Fibroblast of mammary gland (primary cell): ENCODE data around the gene FAM227B.
"Not testable (repeated sequence)": the region's sequence is repeated elsewhere in the genome, so short reads cannot be mapped to it uniquely, and the experiment has no call there.

Experiments used
- DNase-seq: peaks from one replicate; pipeline ENCODE4 v3.0.0-alpha.2; 2010; ENCODE audit warnings: low read depth
- H3K4me3 ChIP-seq: 2 replicates; pipeline ENCODE4 v1.5.1; 2011; ENCODE audit warnings: low read depth, mild to moderate bottlenecking, low read length, moderate library complexity; ENCODE audit not compliant: control insufficient read depth
- TF ChIP-seq, protein P1 (sequence below): conservative IDR thresholded peaks from 2 replicates; pipeline ENCODE4 v1.5.1; 2011; ENCODE audit warnings: low read depth, low read length, inconsistent platforms; ENCODE audit not compliant: control insufficient read depth, insufficient read depth

FAM227B gene

DNA sequence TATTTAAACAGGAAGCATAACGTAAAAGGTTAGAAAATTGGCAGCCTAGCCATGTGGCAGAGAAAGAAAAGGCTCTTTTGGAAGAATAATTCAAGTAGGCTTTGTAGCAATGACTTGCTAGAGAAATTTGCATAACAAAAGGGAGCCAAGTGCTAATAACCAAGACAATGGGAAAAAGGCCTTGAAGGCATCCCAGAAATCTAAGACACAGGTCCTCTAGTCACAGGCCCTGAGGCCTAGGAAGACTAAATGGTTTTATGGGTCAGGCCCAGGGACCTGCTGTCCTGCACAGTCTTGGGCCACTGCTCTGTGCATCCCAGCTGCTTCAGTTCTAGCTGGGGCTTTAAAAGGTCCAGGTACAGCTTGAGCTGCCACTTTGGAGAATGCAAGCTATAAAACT, 119.0 kb downstream of the FAM227B start:
- no peak for DNase-seq
- TF ChIP-seq, protein P1, sequence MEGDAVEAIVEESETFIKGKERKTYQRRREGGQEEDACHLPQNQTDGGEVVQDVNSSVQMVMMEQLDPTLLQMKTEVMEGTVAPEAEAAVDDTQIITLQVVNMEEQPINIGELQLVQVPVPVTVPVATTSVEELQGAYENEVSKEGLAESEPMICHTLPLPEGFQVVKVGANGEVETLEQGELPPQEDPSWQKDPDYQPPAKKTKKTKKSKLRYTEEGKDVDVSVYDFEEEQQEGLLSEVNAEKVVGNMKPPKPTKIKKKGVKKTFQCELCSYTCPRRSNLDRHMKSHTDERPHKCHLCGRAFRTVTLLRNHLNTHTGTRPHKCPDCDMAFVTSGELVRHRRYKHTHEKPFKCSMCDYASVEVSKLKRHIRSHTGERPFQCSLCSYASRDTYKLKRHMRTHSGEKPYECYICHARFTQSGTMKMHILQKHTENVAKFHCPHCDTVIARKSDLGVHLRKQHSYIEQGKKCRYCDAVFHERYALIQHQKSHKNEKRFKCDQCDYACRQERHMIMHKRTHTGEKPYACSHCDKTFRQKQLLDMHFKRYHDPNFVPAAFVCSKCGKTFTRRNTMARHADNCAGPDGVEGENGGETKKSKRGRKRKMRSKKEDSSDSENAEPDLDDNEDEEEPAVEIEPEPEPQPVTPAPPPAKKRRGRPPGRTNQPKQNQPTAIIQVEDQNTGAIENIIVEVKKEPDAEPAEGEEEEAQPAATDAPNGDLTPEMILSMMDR: no peak
- no peak overlapping the region for H3K4me3 ChIP-seq

DNA sequence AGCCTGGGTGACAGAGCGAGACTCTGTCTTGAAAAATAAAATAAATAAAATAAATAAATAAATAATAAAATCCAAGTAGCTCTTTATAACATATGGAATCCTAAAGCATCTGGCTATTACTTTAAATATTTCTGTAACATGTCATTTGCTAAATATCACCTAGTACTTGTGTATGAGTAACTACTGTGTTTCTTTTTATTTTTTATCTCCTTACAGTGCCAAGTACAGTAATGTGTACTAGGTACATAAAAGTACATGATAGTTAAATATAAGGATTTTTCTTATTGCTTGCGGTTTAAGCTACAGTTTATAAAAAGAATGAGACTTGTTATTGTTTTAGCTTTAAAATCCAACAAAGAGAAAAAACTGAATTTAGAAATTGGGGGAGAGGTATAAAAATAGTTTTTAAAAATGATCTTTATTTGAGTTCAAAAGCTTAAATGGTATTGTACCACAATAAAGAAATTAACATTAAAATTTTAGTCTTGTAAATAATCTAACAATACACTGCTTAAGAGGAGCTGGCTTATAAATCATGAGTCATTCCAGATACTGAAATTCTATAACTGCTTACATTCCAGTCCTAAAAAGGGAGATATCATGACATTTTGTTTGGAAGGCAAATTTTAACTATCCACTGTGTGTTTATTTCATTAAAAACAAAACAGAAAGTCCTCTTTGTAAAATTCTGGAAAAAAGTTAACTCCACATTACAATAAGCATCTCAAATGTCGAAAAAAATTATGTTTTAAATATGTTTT, 124.4 kb downstream of the FAM227B start:
- TF ChIP-seq, protein P1: no peak
- H3K4me3 ChIP-seq: no peak overlapping the region
- DNase-seq: peak; percentile 57

DNA sequence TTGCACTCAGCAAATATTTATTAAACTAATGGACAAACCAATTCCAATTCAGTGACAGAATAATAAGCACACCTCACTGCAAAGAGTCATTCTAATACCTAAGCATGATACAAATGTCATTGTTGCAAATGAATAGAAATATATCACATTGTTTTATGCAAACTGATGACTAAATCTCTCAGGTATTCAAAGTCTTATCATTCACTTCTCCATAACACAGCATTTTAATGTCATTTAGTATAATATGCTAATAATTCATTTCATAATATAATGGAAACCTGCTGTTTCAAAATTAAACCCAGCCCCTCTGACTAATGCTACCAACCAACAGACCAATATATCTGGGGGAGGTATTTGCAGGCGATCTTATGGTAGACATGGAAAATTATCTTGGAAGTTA, 125.8 kb downstream of the FAM227B start:
- TF ChIP-seq, protein P1: no peak
- no peak for DNase-seq

DNA sequence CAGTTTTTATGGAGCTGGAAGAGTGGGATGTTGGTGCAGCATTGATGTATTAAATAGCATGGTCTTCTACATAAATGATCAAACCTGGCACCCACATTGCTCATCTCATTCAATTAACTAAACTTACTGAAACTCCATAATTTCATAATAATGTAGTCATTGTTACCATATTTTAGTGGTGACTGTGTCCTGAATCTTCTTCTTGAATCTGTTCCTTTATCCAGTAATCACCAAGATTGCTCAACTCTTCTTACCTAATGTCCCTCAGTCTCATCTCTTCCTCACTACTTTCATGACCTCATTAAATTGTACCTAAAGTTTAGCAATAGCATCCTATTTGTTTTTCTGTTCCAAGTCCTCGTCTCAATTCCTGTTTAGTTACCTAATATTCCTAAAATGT, 127.8 kb downstream of the FAM227B start:
- TF ChIP-seq, protein P1: no peak

More for the DNA sequence above, 125.8 kb downstream of the FAM227B start:
- no peak overlapping the region for H3K4me3 ChIP-seq

DNA sequence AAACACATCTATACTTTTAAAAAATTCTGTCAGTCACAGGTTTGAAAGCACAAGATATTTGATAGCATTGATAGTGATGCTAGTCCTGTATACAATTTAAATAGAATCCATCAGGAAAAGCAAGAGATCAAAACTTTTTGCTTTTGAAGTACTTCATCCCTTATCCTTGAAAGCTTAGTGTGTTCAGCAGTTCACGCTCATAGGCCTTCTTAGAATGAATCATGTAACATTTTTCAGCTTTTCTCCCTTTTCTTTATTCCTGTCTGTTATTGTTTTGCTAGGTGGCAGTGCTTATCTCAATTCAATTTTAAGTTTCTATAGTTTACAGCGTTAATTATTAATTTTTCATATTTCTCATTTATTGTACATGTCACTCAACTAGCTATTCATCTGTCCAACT, 128.5 kb downstream of the FAM227B start:
- TF ChIP-seq, protein P1: no peak
- no peak overlapping the region for H3K4me3 ChIP-seq
- DNase-seq: peak; percentile 36

More for the DNA sequence above, 127.8 kb downstream of the FAM227B start:
- no peak overlapping the region for H3K4me3 ChIP-seq
- peak; percentile 96 for DNase-seq

DNA sequence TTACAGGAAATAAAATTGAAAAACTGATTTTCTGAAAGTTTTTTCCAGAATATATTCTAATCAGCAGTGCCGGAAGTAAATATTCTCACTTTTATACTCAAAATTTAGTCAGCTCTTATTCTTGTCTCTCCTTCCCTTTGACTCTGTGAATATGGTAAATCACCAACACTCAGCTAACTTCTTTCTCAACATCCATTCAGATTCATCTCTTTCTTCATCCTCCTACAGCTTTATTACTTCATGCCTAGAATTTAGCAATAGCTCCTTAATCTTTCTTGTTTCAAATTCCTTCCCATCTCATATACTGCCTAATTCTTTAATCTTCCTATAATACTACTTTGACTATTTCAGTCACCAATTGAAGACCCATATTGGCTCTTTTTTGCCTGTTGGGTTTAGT, 129.7 kb downstream of the FAM227B start:
- peak; percentile 71 for DNase-seq
- TF ChIP-seq, protein P1: no peak
- H3K4me3 ChIP-seq: no peak overlapping the region

DNA sequence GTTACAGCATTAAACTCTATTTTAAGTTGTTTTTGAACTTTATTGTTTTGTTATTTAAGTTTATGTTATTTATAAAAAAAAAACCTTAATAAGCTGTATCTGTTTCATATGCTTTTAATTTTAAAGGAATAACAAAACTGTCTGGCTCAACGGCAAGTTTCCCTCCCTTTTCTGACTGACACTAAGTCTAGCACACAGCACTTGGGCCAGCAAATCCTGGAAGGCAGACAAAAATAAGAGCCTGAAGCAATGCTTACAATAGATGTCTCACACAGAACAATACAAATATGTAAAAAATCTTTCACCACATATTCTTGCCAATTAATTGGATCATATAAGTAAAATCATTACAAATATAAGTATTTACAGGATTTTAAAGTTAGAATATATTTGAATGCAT, 135.2 kb downstream of the FAM227B start:
- H3K4me3 ChIP-seq: not testable (repeated sequence)
- peak; percentile 38 for DNase-seq

DNA sequence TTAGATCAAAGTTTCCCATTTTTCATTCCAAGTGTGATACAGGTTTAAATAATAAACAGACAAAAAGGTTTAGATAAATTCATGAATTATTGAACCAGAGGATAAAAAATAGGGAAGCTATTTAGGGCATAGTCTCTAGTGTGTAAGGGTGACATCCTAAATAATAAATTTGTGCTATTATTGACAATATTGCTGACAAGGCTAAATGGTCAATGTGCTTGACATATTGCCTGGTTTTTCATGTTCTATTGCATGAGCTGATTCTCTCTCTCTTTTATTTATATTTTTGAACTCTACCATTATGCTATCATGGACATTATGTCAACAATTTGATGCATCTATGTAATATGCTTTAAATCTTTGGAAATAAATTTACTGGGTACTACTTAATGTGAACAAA, 141.6 kb downstream of the FAM227B start:
- H3K4me3 ChIP-seq, DNase-seq: not testable (repeated sequence)

DNA sequence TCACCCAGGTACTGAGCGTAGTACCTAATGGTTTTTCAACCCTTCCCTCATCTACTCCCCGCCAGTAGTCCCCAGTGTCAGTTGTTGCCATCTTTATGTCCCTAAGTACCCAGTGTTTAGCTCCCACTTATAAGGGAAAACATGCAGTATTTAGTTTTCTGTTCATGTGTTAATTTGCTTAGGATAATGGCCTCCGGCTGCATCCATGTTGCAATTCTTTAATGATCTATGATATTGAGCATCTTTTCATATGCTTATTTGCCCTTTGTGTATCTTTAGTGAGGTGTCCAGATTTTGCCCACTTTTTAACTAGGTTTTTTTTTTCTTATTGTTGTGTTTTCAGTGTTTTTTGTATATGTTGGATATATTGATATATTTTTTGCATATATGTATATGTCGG, 142.6 kb downstream of the FAM227B start:
- not testable (repeated sequence) for H3K4me3 ChIP-seq, DNase-seq
